Endothelial cell of umbilical vein (primary cell): ENCODE data around the gene CSNK1D.

Experiments used
- CTCF ChIP-seq, 2 donors: IDR thresholded peaks; 1 replicate in 1 of 2; 2 replicates in 1 of 2; pipeline ENCODE4 v1.5.1; 2011; ENCODE audit warnings: low read length in 2 of 2, mild to moderate bottlenecking in 2 of 2, moderate library complexity in 2 of 2, control low read depth in 1 of 2, inconsistent platforms in 1 of 2, low read depth in 1 of 2; ENCODE audit not compliant: insufficient read depth in 1 of 2; ENCODE audit errors: extremely low read depth in 1 of 2
- EZH2 ChIP-seq: IDR thresholded peaks from 2 replicates; pipeline ENCODE4 v1.6.1; 2012; ENCODE audit warnings: borderline replicate concordance, low read depth, mild to moderate bottlenecking, moderate library complexity, low read length, inconsistent platforms; ENCODE audit not compliant: severe bottlenecking
- FOS ChIP-seq: IDR thresholded peaks from 2 replicates; pipeline ENCODE4 v1.6.1; 2011; ENCODE audit warnings: mild to moderate bottlenecking, low read length, moderate library complexity, borderline replicate concordance; ENCODE audit not compliant: insufficient read depth
- GATA2 ChIP-seq: IDR thresholded peaks from 2 replicates; pipeline ENCODE4 v1.7.0; 2011; ENCODE audit warnings: low read depth, mild to moderate bottlenecking, moderate library complexity, mixed read lengths, low read length; ENCODE audit not compliant: insufficient read length, insufficient read depth
- JUN ChIP-seq: IDR thresholded peaks from 2 replicates; pipeline ENCODE4 v1.6.1; 2011; ENCODE audit warnings: borderline replicate concordance, low read depth; ENCODE audit not compliant: insufficient read length, insufficient read depth
- MAX ChIP-seq: IDR thresholded peaks from 2 replicates; pipeline ENCODE4 v1.6.1; 2011; ENCODE audit not compliant: insufficient read depth, insufficient read length
- MYC ChIP-seq: IDR thresholded peaks from one replicate; pipeline ENCODE4 v1.6.1; 2011; ENCODE audit warnings: mild to moderate bottlenecking, low read depth, low read length
- POLR2A ChIP-seq: IDR thresholded peaks from 2 replicates; pipeline ENCODE4 v1.6.1; 2012; ENCODE audit warnings: low read depth, mild to moderate bottlenecking, control low read depth, low read length
- POLR2AphosphoS5 ChIP-seq: IDR thresholded peaks from 2 replicates; pipeline ENCODE4 v1.6.1; 2012; ENCODE audit warnings: low read depth, mild to moderate bottlenecking, control low read depth, low read length, moderate library complexity; ENCODE audit not compliant: insufficient read depth

- TF ChIP-seq CTCF (IDR thresholded peaks at IDR 0.05; ENCODE audit: extremely low read depth in 1 of 2, insufficient read depth in 1 of 2, low read depth in 1 of 2, low read length in 2 of 2) (no peak), POLR2AphosphoS5 (no peak), EZH2 (no peak), POLR2A (no peak), MAX (no peak), GATA2 (no peak), FOS (no peak), MYC (no peak), JUN (no peak)
These were observed 77.5 kb downstream of the CSNK1D start for GRCh38 chr17:82195675-82196672.
